Measurements from ENCODE around the gene MAD1L1.
A peak's percentile ranks its signal among the peaks of the same experiment; 100 is the strongest.
"Not testable (repeated sequence)": the region's sequence is repeated elsewhere in the genome, so short reads cannot be mapped to it uniquely, and the experiment has no call there.

MAD1L1 gene

DNA sequence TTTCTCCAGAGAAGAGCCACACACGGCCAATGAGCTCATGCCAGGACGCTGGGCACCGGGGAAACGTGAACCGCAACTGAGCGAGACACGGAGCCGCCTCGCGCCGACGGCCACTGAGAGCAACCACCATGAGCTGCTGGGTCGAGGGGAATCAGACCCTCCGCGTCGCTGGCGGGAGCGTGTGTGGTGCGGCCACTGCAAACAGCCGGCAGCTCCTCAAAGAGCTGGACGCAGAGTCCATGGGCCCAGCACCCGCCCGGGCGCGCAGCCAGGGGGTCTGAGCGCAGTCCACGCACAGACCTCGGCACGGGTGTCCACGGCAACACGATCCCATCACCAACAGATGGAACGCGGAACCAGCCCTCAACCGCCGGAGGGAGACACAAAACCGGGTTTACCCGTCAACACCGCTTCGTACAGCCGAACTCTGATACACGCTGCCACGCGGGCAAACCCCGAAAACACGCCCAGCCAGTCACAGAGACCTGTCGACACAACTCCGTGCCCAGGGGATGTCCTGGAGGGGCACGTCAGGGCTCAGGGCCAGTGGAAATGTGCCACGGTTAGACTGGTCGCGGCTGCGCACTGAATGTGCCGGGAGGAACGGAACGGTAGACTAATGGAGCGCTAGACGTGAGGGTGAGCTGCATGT lies 415.6 kb downstream of the MAD1L1 start:
- 95% methylated on average over 57 of the region's 57 CpGs for WGBS
- Histone ChIP-seq H4K91ac (ENCODE audit: low read length) (no peak overlapping the region), H2BK120ac (ENCODE audit: low read depth, low read length) (no peak overlapping the region), H3K9me3 (ENCODE audit: control insufficient read depth, low read length) (no peaks in the 10 kb centered on the region), H2BK12ac (ENCODE audit: low read length in 2 of 2) (no peak overlapping the region), H3K23ac (ENCODE audit: low read length in 2 of 2) (no peak overlapping the region), H2AFZ (ENCODE audit: low read depth, low read length) (no peak overlapping the region), H3K4me1 (ENCODE audit: control insufficient read depth, insufficient read depth, low read depth, low read length) (peaks cover 5% of the 10 kb centered on the region), H3K79me1 (replicated peaks; ENCODE audit: low read length, poor library complexity, severe bottlenecking) (peaks cover 4% of the 10 kb centered on the region), H3K4ac (ENCODE audit: low read depth in 1 of 2, low read length in 2 of 2) (no peak overlapping the region), H3K18ac (ENCODE audit: low read depth in 1 of 2, low read length in 2 of 2) (no peak overlapping the region), H2BK5ac (ENCODE audit: low read depth, low read length, poor library complexity, severe bottlenecking) (no peak overlapping the region), H3K14ac (ENCODE audit: low read length in 2 of 2) (peak overlapping the region in 1 of 2 experiments; percentile 11), H3K4me2 (ENCODE audit: low read length, poor library complexity, severe bottlenecking) (no peak overlapping the region), H3K36me3 (ENCODE audit: control insufficient read depth in 1 of 2, insufficient read depth in 2 of 2, low read depth in 1 of 2, low read length in 2 of 2) (peaks cover 0 to 14% of the 10 kb centered on the region in 2 experiments), H3K27me3 (ENCODE audit: control insufficient read depth in 1 of 2, insufficient read depth in 1 of 2, low read length in 2 of 2) (peaks cover 0 to 5% of the 10 kb centered on the region in 2 experiments), H3K4me3 (ENCODE audit: insufficient read depth in 1 of 2, low read depth in 1 of 2, low read length in 2 of 2) (no peak overlapping the region), H2AK5ac (ENCODE audit: low read length, severe bottlenecking) (no peak overlapping the region), H2BK15ac (ENCODE audit: low read depth, poor library complexity, severe bottlenecking) (no peak overlapping the region), H3K9ac (ENCODE audit: low read length) (no peak overlapping the region), H3K27ac (ENCODE audit: low read length, poor library complexity, severe bottlenecking) (no peak overlapping the region), H4K8ac (ENCODE audit: low read length) (no peak overlapping the region)
- DNase-seq, result no peak

DNA sequence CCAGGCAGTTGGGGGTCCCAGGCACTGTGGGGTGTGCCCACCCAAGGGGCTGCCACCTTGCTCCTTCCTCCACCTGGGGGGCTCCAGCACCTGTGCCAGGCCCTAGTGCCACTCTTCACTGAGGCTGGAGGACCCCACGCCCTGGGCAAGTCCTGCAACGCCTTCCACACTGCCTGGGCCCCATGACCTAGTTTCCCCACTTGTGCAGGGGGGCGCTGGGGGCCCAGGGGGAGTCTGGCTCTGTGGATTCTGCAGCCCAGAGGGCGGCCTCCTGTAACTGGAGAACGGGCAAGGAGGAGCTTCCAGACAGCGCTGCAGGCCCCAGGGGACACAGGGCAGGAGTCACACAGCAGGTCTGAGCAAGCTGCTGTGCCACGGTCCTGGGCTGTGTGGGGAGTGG lies 416.3 kb downstream of the MAD1L1 start:
- H3K4me2 ChIP-seq (ENCODE audit: low read length, poor library complexity, severe bottlenecking); DNase-seq; H3K79me1 ChIP-seq (replicated peaks; ENCODE audit: low read length, poor library complexity, severe bottlenecking); H3K9ac ChIP-seq (ENCODE audit: low read length); H3K27me3 ChIP-seq (ENCODE audit: control insufficient read depth in 1 of 2, insufficient read depth in 1 of 2, low read length in 2 of 2); H3K14ac ChIP-seq (ENCODE audit: low read length in 2 of 2); H2BK5ac ChIP-seq (ENCODE audit: low read depth, low read length, poor library complexity, severe bottlenecking); H3K4me1 ChIP-seq (ENCODE audit: control insufficient read depth, insufficient read depth, low read depth, low read length); H3K4ac ChIP-seq (ENCODE audit: low read depth in 1 of 2, low read length in 2 of 2); H2BK15ac ChIP-seq (ENCODE audit: low read depth, poor library complexity, severe bottlenecking); H2BK12ac ChIP-seq (ENCODE audit: low read length in 2 of 2); H3K9me3 ChIP-seq (ENCODE audit: control insufficient read depth, low read length); H4K91ac ChIP-seq (ENCODE audit: low read length); H2AFZ ChIP-seq (ENCODE audit: low read depth, low read length); H4K8ac ChIP-seq (ENCODE audit: low read length); H2AK5ac ChIP-seq (ENCODE audit: low read length, severe bottlenecking); H2BK120ac ChIP-seq (ENCODE audit: low read depth, low read length); H3K18ac ChIP-seq (ENCODE audit: low read depth in 1 of 2, low read length in 2 of 2); H3K27ac ChIP-seq (ENCODE audit: low read length, poor library complexity, severe bottlenecking); H3K4me3 ChIP-seq (ENCODE audit: insufficient read depth in 1 of 2, low read depth in 1 of 2, low read length in 2 of 2); H3K23ac ChIP-seq (ENCODE audit: low read length in 2 of 2): not testable (repeated sequence)
- peaks cover 0 to 14% of the 10 kb centered on the region in 2 experiments for H3K36me3 ChIP-seq (ENCODE audit: control insufficient read depth in 1 of 2, insufficient read depth in 2 of 2, low read depth in 1 of 2, low read length in 2 of 2)
- WGBS, result 75% methylated on average over 4 of the region's 7 CpGs

DNA sequence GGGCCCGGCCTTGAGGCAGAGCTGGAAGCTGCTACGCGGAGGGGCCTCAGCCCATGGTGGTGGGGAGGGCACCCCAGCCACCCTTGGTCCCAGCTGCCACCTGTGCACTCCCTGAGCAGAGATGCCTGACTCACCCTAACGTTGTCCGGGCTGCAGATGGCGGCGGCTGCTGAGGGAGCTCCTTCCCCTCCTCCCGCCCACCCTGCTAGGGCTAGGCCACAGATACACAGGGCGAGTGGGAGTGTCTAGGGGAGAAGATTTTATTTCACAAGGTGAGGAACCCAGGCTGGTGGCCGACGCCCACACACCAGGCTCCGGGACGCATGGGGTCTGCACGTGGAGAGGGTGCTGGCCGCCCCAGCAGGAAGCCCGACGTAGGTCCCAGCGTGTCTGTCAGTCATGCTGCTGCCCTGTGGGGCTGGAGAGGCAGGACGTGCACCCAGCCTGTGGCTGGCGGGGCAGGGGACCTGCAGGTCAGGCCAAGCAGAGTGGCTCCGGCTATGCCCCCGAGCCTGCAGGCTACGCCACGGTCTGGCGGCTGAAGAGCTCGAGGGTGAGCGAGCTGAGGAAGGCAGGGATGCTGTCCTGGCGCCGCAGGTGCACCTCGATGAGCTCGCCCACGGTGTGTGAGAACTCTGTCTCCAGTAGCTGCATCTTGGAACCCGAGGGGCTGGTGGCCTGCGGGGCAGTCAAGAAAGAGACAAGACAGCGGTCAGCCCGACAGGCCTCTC lies 417.0 kb downstream of the MAD1L1 start:
- not testable (repeated sequence) for H3K79me1 ChIP-seq (replicated peaks; ENCODE audit: low read length, poor library complexity, severe bottlenecking); H3K18ac ChIP-seq (ENCODE audit: low read depth in 1 of 2, low read length in 2 of 2); H2AFZ ChIP-seq (ENCODE audit: low read depth, low read length); H4K91ac ChIP-seq (ENCODE audit: low read length); H3K23ac ChIP-seq (ENCODE audit: low read length in 2 of 2); DNase-seq; H2BK15ac ChIP-seq (ENCODE audit: low read depth, poor library complexity, severe bottlenecking); H2BK120ac ChIP-seq (ENCODE audit: low read depth, low read length); H4K8ac ChIP-seq (ENCODE audit: low read length); H3K27me3 ChIP-seq (ENCODE audit: control insufficient read depth in 1 of 2, insufficient read depth in 1 of 2, low read length in 2 of 2); H3K4me2 ChIP-seq (ENCODE audit: low read length, poor library complexity, severe bottlenecking); H3K27ac ChIP-seq (ENCODE audit: low read length, poor library complexity, severe bottlenecking); H3K9me3 ChIP-seq (ENCODE audit: control insufficient read depth, low read length); H3K4ac ChIP-seq (ENCODE audit: low read depth in 1 of 2, low read length in 2 of 2); H2BK5ac ChIP-seq (ENCODE audit: low read depth, low read length, poor library complexity, severe bottlenecking); H3K4me3 ChIP-seq (ENCODE audit: insufficient read depth in 1 of 2, low read depth in 1 of 2, low read length in 2 of 2); H3K9ac ChIP-seq (ENCODE audit: low read length); H2BK12ac ChIP-seq (ENCODE audit: low read length in 2 of 2); H3K4me1 ChIP-seq (ENCODE audit: control insufficient read depth, insufficient read depth, low read depth, low read length); H2AK5ac ChIP-seq (ENCODE audit: low read length, severe bottlenecking); H3K14ac ChIP-seq (ENCODE audit: low read length in 2 of 2)
- WGBS, result 91% methylated on average over 35 of the region's 36 CpGs
- peaks cover 0 to 14% of the 10 kb centered on the region in 2 experiments for H3K36me3 ChIP-seq (ENCODE audit: control insufficient read depth in 1 of 2, insufficient read depth in 2 of 2, low read depth in 1 of 2, low read length in 2 of 2)

DNA sequence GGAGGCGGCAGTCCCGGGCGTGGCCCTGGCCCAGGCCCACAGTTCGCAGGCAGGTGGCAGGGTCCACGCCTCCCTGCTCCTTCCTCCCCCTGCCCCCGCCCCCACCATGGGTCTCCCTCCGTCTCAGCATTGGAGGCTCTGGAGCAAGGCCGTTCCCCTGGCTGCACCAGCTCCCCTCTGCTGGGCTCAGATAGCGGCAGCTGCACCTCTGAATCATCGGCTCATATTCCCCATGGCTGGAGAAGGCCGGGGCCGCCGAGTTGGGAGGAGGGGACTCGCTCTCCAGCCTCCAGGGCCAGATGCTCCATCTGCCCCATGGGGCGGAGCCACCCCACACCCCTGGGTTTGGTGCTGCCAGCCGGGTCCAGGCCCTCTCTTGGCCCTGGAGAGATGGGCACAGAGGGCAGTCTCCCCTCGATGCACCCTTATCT lies 417.7 kb downstream of the MAD1L1 start:
- H3K4ac ChIP-seq (ENCODE audit: low read depth in 1 of 2, low read length in 2 of 2), result no peak overlapping the region
- H2BK120ac ChIP-seq (ENCODE audit: low read depth, low read length), result no peak overlapping the region
- 90% methylated on average over 16 of the region's 17 CpGs for WGBS

More for the DNA sequence above, 417.7 kb downstream of the MAD1L1 start:
- Histone ChIP-seq H3K23ac (ENCODE audit: low read length in 2 of 2) (no peak overlapping the region), H3K27ac (ENCODE audit: low read length, poor library complexity, severe bottlenecking) (no peak overlapping the region), H3K27me3 (ENCODE audit: control insufficient read depth in 1 of 2, insufficient read depth in 1 of 2, low read length in 2 of 2) (peaks cover 0 to 5% of the 10 kb centered on the region in 2 experiments), H3K9me3 (ENCODE audit: control insufficient read depth, low read length) (no peaks in the 10 kb centered on the region), H3K4me1 (ENCODE audit: control insufficient read depth, insufficient read depth, low read depth, low read length) (peaks cover 10% of the 10 kb centered on the region), H3K14ac (ENCODE audit: low read length in 2 of 2) (no peak overlapping the region), H2BK5ac (ENCODE audit: low read depth, low read length, poor library complexity, severe bottlenecking) (no peak overlapping the region), H3K18ac (ENCODE audit: low read depth in 1 of 2, low read length in 2 of 2) (no peak overlapping the region), H3K9ac (ENCODE audit: low read length) (no peak overlapping the region), H3K4me3 (ENCODE audit: insufficient read depth in 1 of 2, low read depth in 1 of 2, low read length in 2 of 2) (no peak overlapping the region), H2BK12ac (ENCODE audit: low read length in 2 of 2) (no peak overlapping the region), H4K91ac (ENCODE audit: low read length) (no peak overlapping the region), H3K79me1 (replicated peaks; ENCODE audit: low read length, poor library complexity, severe bottlenecking) (peaks cover 4% of the 10 kb centered on the region), H2AK5ac (ENCODE audit: low read length, severe bottlenecking) (no peak overlapping the region), H3K4me2 (ENCODE audit: low read length, poor library complexity, severe bottlenecking) (no peak overlapping the region), H2BK15ac (ENCODE audit: low read depth, poor library complexity, severe bottlenecking) (no peak overlapping the region), H2AFZ (ENCODE audit: low read depth, low read length) (no peak overlapping the region), H4K8ac (ENCODE audit: low read length) (no peak overlapping the region), H3K36me3 (ENCODE audit: control insufficient read depth in 1 of 2, insufficient read depth in 2 of 2, low read depth in 1 of 2, low read length in 2 of 2) (peaks cover 0 to 14% of the 10 kb centered on the region in 2 experiments)
- no peak for DNase-seq

Data from mesenchymal stem cell (in vitro differentiated cells and primary cell).